Activated CD8-positive, alpha-beta memory T cell treated with anti-CD3 and anti-CD28 coated beads, Interleukin-2, amount 50 U/mL, for 48 hours (primary cell): ENCODE measurements around the gene GAN.

Experiments used
- DNase-seq: peaks from one replicate; pipeline ENCODE4 v3.0.0-alpha.2; 2020

Gene GAN

GRCh38 chr16:81435103-81435502 lies 120.3 kb downstream of the GAN start:
- DNase-seq = no peak

DNA sequence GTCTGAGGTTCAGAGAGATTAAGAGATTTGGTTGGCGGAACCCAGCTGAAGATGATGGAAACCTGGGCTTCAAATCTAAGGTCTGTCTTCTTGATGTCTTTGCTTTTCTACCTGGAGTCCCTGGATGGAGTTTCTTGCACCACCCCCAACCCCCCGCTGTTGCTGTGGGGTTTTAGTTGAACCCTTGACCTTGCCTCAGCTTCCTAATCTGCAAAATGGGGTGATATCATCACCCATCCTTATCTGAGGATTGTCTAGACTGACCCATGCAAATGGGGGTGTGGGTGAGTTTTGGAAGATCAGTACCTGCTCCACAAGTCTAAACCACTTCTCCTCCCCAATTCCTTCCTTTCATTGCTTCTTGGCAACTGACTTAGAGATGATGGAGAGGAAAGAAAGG lies 120.8 kb downstream of the GAN start:
- DNase-seq = no peak

DNA sequence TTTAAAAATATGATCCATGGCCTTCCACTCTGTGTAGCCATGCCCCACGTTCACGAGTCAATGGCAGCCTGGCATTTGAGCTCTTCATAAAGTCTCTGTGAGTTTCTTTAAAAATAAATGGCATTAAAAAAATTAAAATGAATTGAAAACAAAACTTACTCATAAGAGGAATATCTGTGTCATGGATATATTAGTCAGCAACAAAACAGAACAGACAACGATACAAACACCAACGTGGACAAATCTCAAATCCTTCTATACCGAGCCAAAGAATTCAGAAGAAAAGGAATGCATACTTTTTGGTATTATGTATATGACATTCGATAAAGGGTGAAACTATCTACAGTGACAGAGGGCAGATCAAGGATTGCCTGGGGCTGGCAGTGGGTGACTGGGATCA lies 121.6 kb downstream of the GAN start:
- DNase-seq = no peak

DNA sequence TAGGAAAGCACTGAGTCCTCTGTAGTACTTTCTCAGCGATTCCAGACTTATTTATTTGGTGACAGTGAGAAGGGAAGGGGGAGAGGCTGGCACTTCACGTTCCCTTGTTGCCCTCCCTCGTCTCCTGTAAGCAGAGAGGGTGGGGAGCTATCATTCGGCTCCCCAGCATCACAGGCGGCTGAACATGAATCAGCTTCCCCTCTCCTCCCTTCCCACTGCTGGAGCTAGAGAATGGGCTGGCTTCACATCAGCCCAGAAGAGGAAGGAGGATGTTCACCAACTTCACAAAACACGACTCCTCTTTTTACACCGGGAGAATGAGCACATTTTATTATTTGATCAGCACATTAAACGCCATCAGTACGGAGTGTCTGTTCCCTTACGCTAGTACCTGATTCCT lies 123.1 kb downstream of the GAN start:
- DNase-seq = no peak
